HK-2 (cell line): Measurements from ENCODE around the gene GMPR2.
"Not testable (repeated sequence)": the region's sequence is repeated elsewhere in the genome, so short reads cannot be mapped to it uniquely, and the experiment has no call there.

Source experiments
- DNase-seq: peaks from one replicate; pipeline ENCODE4 v3.0.0-alpha.2; 2018; ENCODE audit not compliant: unreplicated experiment

Gene GMPR2

DNA sequence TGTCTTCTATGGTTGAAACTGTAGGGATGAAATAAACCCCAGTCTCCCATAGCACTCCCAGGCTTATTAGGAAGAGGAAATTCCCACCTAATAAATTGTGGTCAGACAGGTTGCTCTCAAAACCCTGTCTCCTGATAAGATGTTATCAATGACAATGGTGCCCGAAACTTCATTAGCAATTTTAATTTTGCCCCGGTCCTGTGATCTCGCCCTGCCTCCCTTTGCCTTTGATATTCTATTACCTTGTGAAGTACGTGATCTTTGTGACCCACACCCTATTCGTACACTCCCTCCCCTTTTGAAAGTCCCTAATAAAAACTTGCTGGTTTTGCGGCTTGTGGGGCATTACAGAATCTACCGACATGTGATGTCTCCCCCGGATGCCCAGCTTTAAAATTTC is 30.2 kb upstream of the GMPR2 start:
- not testable (repeated sequence) for DNase-seq

DNA sequence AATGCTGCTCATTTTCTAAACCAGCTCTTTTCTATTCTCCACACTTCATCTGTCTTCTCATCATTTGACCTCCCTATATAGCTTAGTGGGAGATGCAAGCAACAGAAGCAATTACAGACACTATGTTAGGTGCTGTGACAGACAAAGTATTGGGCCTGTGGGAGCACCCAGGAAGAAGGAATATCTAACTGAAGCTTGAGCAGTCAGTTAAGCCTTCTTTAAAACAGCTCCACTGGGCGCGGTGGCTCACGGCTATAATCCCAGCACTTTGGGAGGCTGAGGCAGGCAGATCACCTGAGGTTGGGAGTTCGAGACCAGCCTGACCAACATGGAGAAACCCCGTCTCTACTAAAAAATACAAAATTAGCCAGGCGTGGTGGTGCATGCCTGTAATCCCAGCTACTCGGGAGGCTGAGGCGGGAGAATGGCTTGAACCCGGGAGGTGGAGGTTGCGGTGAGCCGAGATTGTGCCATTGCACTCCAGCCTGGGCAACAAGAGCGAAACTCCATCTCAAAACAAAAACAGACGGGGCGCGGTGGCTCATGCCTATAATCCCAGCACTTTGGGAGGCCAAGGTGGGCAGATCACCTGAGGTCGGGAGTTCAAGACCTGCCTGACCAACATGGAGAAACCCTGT is 29.4 kb upstream of the GMPR2 start:
- not testable (repeated sequence) for DNase-seq

- no peak for DNase-seq
These were observed 28.3 kb upstream of the GMPR2 start for GRCh38 chr14:24204163-24205146.

DNA sequence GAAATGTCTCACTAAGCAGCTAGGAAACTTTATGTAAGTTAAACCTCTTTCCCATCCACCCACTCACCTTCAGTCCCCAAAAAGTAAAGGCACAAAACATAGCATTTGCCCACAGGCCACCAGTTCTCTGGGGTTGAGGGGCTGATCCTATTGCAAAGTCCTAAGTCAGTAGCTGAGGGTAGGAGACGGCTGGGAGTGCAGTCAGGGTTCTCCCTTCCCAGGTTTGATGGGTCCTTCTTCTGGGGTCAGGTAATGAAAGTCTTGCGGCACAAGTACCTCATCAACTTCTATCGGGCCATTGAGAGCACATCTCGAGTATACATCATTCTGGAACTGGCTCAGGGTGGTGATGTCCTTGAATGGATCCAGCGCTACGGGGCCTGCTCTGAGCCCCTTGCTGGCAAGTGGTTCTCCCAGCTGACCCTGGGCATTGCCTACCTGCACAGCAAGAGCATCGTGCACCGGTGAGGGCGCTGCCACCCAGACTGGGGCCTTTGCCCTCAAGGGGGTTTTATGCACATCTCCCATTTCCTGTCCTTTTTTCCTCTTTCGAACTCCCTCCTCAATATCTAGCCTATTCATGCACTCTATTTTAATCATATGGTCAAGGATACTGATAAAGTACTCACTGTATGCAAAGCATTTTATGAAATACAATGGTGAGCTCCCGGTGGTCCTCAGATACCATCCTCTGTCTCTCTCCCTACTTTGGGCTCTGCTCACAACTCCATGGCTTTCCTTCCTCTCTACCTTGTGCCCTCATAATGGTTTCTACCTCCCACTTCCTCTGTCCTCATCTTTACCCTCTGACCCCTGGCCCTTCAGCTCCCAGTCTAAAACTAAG is 26.2 kb upstream of the GMPR2 start:
- no peak for DNase-seq

GRCh38 chr14:24207104-24207551 is 25.6 kb upstream of the GMPR2 start:
- no peak for DNase-seq

DNA sequence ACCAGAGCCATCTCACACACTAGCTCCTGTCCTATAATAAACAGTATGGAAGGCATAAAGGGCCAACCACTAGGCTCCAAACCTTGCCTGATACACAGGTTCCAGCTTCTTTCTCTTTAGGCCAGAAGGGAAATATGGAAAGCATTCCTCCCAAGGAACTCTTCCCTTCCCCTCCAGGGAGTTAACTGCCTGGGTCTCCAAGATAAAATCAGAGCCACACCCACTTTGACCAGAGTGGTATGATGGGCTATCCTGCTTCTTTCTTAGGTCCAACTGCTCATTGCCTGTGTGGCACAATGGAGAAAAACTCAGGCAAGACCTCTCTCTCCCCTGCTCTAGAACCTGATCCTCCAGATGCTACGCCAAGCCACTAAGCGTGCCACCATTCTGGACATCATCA is 25.1 kb upstream of the GMPR2 start:
- DNase-seq, result no peak

- no peak for DNase-seq
These were observed 21.4 kb upstream of the GMPR2 start for GRCh38 chr14:24211311-24211710.

DNA sequence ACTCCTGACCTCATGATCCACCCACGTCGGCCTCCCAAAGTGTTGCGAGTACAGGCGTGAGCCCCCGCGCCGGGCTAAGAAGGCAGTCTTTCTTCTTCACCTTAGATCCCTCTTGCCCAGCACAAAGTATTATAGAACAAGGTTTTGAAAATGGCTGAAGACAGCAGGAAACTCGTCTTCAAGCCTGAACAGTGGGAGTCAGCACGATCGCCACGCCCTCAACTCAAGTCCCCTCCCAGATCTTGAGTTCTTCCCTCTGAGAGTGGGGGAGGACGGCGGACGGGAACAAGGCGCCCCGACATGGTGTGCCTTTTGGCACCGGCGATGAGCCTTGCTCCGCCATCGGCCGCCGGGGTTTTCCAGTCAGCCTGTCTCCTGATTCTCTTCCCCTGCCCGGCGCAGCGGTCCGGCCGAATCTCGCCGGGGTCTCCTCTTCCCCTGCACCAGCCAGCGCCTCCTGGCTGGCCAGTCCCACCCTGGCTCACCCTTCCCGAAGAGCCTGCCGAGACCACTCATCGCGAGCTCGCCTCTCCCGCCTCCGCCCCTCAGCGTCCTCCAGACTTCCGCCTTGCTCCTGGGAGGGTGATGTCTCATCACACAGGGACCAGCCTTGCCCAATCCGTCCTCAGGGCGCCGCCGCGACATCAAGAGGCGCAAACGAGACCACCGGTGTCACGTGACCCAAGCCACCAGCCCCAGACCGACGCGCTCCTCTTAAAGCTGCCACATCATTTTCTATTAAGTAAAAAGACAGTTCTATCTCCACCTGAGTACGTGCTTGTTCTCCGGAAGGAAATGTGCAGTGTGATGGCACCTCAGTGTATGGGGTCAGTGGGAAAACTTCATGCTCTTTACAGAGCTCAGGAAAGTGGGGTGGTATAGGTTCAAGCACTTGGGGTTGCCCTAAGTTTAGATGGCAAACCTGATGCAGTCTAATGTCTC is 19.5 kb upstream of the GMPR2 start, which contains the start of gene CHMP4A:
Gene CHMP4A (minus strand): TSS at position 565 of the 942 bp plus-strand sequence. CDS start 49 bp downstream, at position 516.
- peak; percentile 98 for DNase-seq

DNA sequence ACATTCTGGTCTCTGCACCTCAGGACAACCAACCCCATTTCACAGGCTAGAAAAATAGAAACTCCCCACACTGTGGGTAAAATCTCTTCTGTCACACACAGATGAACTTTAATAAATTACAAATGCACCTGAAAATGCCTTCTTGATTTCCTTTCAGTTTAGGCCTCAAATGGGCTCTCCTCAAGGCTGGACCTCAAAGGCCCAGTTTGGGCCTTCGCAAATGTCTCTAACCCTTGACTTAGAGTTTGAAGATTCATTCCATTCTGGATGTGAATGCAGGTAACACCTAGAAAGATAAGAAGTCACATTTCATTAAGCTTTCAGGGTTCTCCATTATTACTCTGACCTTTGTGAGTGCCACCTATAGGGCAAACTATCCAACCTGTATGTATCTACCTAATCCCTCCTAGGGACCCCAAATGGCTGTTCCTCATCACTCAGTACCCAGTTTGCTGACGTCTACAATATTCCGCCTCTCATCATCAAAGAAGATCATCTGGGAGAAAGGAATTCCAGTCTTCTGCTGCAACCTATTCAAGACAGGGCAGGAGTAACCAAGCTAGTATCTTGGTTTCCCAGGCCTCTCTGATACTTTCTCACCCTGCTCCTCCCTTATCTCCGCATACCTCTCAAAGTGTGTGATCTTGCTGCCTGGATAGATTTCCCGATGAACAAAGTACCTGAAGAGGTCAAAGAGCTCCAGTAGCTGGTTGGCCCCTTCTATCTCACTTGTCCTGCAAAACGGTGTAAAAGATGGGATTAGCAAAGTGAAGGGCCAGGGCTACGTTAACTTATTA is 18.7 kb upstream of the GMPR2 start:
- DNase-seq, result no peak

DNA sequence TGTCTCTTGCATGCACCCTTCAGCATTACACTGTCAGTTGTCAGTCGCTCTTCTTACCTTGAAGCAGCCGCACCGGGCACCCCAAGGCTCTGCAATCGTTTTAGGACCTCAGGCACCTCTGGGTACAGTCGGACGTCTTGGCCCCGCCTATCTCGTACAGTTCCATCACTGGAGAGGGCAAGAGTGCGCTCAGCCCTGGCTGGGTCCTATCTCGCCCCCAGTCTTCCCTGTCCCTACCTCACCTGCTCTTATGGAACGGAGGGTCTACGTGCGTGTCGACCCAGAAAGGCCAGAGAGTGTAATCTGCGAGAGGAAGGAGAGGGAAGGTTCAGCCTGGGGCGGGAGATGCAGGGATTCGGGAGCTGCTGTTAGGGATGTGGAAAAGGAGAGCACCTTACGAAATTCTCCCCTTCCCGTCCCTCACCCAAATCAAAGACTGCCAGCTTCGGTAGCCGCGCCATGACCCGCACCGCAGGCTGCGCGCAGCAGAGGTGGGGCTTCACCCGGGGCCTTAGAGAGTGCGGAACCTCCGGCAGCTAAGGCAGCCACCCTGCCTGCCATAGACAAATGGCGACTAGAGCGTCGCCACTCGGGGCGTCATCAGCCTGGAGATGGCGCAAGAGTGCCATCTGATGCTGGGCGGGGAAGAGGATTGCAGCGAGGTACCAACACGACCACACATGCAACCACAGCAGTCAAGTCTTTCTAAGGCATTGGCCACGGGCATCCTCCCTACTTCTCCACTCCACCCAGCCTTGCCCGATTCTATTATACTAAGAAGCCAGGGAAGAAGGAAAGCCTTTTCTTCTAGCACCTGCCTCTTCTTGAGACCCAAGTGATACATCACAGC is 17.0 kb upstream of the GMPR2 start, which contains the start of gene MDP1:
Gene MDP1 (minus strand): TSS at position 572 of the 850 bp plus-strand sequence. CDS start 111 bp downstream, at position 461.
- DNase-seq, result peak; percentile 78

DNA sequence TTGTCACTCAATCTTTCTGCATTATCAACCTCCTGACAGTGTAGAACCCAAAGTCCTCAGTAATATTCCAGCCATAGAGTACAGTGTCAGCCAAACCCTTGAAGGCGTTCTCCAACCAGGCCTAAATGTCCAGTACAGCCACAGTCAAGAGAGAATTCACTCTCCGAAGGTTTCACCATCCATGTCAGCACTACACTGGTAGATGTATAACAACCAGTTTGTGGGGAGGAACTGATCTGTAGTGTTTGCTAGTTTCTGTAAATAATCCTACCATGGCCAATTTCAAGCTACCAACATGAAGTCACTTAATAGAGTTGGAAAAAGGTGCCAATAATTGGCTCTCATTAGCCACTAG is 16.4 kb upstream of the GMPR2 start:
- DNase-seq, result no peak

- not testable (repeated sequence) for DNase-seq
These were observed 15.9 kb upstream of the GMPR2 start for GRCh38 chr14:24216876-24217275.

GRCh38 chr14:24219080-24219479 is 13.6 kb upstream of the GMPR2 start:
- no peak for DNase-seq

DNA sequence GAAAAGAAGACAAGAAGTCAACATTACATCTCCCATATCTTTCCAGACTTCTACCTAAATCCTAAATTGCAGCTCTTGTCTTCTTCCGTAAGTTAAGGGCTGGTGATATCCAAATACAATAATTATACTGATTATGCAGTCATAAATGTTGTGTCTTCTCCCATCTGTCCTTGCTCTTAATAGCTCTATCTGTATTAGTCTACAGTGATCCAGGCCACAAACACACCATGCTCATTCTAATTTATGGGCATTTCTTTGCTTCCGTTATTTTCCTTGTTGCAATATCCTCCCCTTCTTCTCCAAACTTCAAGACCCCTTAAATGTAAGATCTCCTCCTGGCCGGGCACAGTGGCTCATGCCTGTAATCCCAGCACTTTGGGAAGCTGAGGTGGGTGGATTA is 13.2 kb upstream of the GMPR2 start:
- DNase-seq, result no peak

- DNase-seq, result not testable (repeated sequence)
These were observed 9.7 kb upstream of the GMPR2 start for GRCh38 chr14:24222987-24223386.

GRCh38 chr14:24224618-24225071 is 8.1 kb upstream of the GMPR2 start:
- DNase-seq, result no peak

GRCh38 chr14:24226473-24226872 is 6.3 kb upstream of the GMPR2 start:
- DNase-seq, result no peak

DNA sequence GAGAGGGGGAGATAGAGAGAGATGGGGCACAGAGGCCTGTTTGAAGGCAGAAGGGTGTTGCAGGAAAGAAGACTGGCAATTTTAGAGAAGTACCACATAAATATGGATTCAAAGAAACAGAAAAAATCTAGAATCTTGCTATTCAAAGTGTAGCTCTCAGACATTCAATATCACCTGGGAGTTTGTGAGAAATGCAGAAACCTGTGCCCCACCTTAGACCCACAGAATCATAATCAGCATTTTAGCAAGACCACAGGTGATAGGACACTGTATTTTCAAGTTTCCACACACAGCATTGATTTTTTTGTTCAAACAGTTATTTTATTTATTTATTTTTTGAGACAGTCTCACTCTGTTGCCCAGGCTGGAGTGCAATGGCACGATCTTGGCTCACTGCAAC is 3.8 kb upstream of the GMPR2 start:
- DNase-seq, result no peak
